Measurements from ENCODE around the gene COL18A1. TPM values are rescaled to one million over a fixed set of nuclear protein-coding genes. Genes with fewer than 3 reads are reported as not detected.

The COL18A1 gene
- total and polyA plus RNA-seq, 2 of the 8 experiments (the other 6 are each of a cell fraction or from before 2014, with no cell fraction given) = 145 to 201 TPM

DNA sequence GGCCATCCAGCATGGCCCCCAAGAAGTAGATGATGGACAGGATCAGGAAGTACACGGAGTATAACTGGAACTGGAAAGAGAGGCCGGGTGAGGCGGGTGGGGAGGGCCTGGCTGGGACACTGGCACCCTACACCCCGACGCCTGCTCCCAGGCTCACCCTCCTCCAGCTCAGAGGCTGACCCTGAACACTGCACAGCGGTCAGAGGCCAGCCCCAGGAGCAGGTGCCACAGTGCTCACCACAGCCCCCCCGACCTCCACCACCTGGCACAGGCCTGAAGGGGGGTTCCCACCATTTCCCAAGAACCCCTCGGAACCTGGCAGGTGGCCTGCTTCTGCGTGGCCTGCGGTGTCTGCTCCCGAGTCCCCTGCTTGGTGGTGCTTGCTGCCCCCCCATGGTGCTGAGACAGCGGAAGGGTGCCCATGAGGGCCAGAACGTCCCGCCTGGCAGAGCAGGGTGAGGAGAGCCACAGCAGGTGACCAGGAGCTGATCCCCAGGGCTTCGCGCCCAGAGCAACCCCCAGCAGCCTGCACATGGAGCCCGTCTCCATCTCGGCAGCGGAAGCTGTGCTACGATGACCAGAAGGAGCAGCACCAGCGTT is 111.2 kb downstream of the COL18A1 start:
- Histone ChIP-seq H3K23ac (ENCODE audit: insufficient read length) (no peak overlapping the region), H3K4me1 (replicated peaks in 1 of 4; ENCODE audit: control insufficient read depth in 3 of 4, insufficient read depth in 4 of 4, low read length in 3 of 4) (no peaks in the 10 kb centered on the region), H2BK12ac (ENCODE audit: low read depth, low read length) (no peak overlapping the region), H2BK15ac (ENCODE audit: low read length) (no peak overlapping the region), H3K9ac (replicated peaks in 1 of 4; ENCODE audit: extremely low read depth in 1 of 4, low read depth in 3 of 4, low read length in 3 of 4) (no peak overlapping the region), H2BK20ac (ENCODE audit: low read length) (no peak overlapping the region), H3K36me3 (ENCODE audit: control insufficient read depth in 2 of 4, insufficient read depth in 4 of 4, low read length in 3 of 4) (peaks cover 0 to 37% (median 18%) of the 10 kb centered on the region in 4 experiments; a peak in 6 of 8 replicates), H4K20me1 (replicated peaks in 1 of 2; ENCODE audit: control insufficient read depth in 1 of 2, insufficient read depth in 2 of 2, low read length in 2 of 2) (peaks cover 8 to 23% of the 10 kb centered on the region in 2 experiments), H3K4me3 (ENCODE audit: extremely low read depth in 1 of 4, insufficient read depth in 2 of 4, low read depth in 3 of 4, low read length in 4 of 4) (no peak overlapping the region), H4K91ac (replicated peaks; ENCODE audit: insufficient read length, low read length) (no peak overlapping the region), H3K14ac (ENCODE audit: insufficient read length) (no peak overlapping the region), H3K79me1 (ENCODE audit: low read depth, low read length) (no peaks in the 10 kb centered on the region), H2BK120ac (replicated peaks; ENCODE audit: low read depth, low read length) (no peak overlapping the region), H3K23me2 (ENCODE audit: low read depth, low read length) (no peaks in the 10 kb centered on the region; the same call in 1 of the 2 replicates), H3K9me3 (ENCODE audit: insufficient read depth in 2 of 2, low read depth in 1 of 2, low read length in 1 of 2) (peaks cover 0 to 22% of the 10 kb centered on the region in 2 experiments), H3K4ac (replicated peaks; ENCODE audit: insufficient read length, low read depth, low read length) (no peak overlapping the region), H3K4me2 (ENCODE audit: insufficient read depth in 1 of 2, low read depth in 2 of 2, low read length in 2 of 2) (no peak overlapping the region), H2AK5ac (ENCODE audit: low read depth, low read length) (no peak overlapping the region), H3K56ac (replicated peaks; ENCODE audit: insufficient read length, low read depth, low read length) (no peak overlapping the region), H3K27me3 (replicated peaks in 1 of 4; ENCODE audit: control insufficient read depth in 3 of 4, extremely low read depth in 1 of 4, insufficient read depth in 3 of 4, low read length in 3 of 4) (no peaks in the 10 kb centered on the region), H3K79me2 (ENCODE audit: control insufficient read depth in 1 of 2, insufficient read depth in 2 of 2, low read length in 2 of 2) (no peaks in the 10 kb centered on the region), H2AFZ (ENCODE audit: low read length) (no peak overlapping the region), H3K27ac (ENCODE audit: low read depth, low read length) (no peak overlapping the region), H2BK5ac (ENCODE audit: low read depth, low read length) (0 out of 2 replicates have a peak overlapping the region, but pooled peaks have one; percentile 30), H3K18ac (ENCODE audit: extremely low read depth, low read length) (no peak overlapping the region), H4K8ac (ENCODE audit: extremely low read depth, insufficient read depth, low read length) (peak overlapping the region; percentile 25; the same call in 1 of the 2 replicates), H4K5ac (ENCODE audit: insufficient read length, low read depth, low read length) (no peak overlapping the region)
- CTCF ChIA-PET (ENCODE audit: partially characterized antibody) = interaction anchor here (1.0 to 1.4 kb wide), 4 partner anchors 10 to 61 kb away, joined by 3 to 6 read pairs (median 4); no protein-coding TSS in a partner anchor
- 89% methylated on average over 16 of the region's 21 CpGs; no CpG with 5 or more reads in 1 of the 2 experiments for WGBS, 2 experiments (ENCODE audit: extremely low coverage in 1 of 2, insufficient coverage in 1 of 2, insufficient read length in 1 of 2, insufficient replicate concordance in 2 of 2, low coverage in 1 of 2, low lambda C conversion rate in 2 of 2, missing lambda C conversion rate in 1 of 2)
- no peak for DNase-seq (ENCODE audit: low read depth in 1 of 2, low spot score in 2 of 2)
- POLR2A ChIA-PET (ENCODE audit: partially characterized antibody) = interaction anchor here (0.7 to 2.5 kb wide), 4 partner anchors 11 to 34 kb away, joined by 3 to 11 read pairs (median 8); no protein-coding TSS in a partner anchor
- FAIRE-seq = no peak
- TF ChIP-seq, protein P1, sequence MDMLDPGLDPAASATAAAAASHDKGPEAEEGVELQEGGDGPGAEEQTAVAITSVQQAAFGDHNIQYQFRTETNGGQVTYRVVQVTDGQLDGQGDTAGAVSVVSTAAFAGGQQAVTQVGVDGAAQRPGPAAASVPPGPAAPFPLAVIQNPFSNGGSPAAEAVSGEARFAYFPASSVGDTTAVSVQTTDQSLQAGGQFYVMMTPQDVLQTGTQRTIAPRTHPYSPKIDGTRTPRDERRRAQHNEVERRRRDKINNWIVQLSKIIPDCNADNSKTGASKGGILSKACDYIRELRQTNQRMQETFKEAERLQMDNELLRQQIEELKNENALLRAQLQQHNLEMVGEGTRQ (IDR thresholded peaks at IDR 0.05; ENCODE audit: low read length) = no peak
- no peak for TF ChIP-seq CREB1 (IDR thresholded peaks at IDR 0.05)
- TF ChIP-seq CHD2 (IDR thresholded peaks at IDR 0.05; ENCODE audit: low read length) = no peak
- no peak for TF ChIP-seq SIN3A (conservative IDR thresholded peaks at IDR 0.05 in 1 of 2, IDR thresholded peaks at IDR 0.05 in 1 of 2; ENCODE audit: low read depth in 1 of 2, low read length in 2 of 2)
- TF ChIP-seq KDM1A (IDR thresholded peaks at IDR 0.05; ENCODE audit: borderline replicate concordance, low read length) = no peak
- no peak for TF ChIP-seq RNF2 (IDR thresholded peaks at IDR 0.05; ENCODE audit: borderline replicate concordance, low read depth, low read length, missing control alignments, poor library complexity, severe bottlenecking)
- TF ChIP-seq EP300 (IDR thresholded peaks at IDR 0.05; ENCODE audit: borderline replicate concordance in 1 of 2, low read depth in 2 of 2, low read length in 2 of 2) = no peak
- no peak for TF ChIP-seq PHF8 (conservative IDR thresholded peaks at IDR 0.05; ENCODE audit: low read depth, low read length)
- no peak for TF ChIP-seq SUZ12 (IDR thresholded peaks at IDR 0.05; ENCODE audit: low read length)
- no peak for TF ChIP-seq RFX5 (IDR thresholded peaks at IDR 0.05; ENCODE audit: borderline replicate concordance, low read depth, low read length)
- TF ChIP-seq CHD1 (IDR thresholded peaks at IDR 0.05; ENCODE audit: low read depth, low read length) = no peak

Measured in H1 (cell line).